RKO (cell line): ENCODE measurements around the gene SLC2A3.
"Not testable (repeated sequence)": the region's sequence is repeated elsewhere in the genome, so short reads cannot be mapped to it uniquely, and the experiment has no call there.

Experiments used
- DNase-seq: peaks from one replicate; pipeline ENCODE4 v3.0.0-alpha.2; 2016; ENCODE audit warnings: low spot score

Gene SLC2A3

GRCh38 chr12:7951671-7952070 lies 15.7 kb upstream of the SLC2A3 start:
- DNase-seq = no peak

- not testable (repeated sequence) for DNase-seq
Observed at GRCh38 chr12:7950230-7950943, 14.4 kb upstream of the SLC2A3 start.

- DNase-seq = no peak
Observed at GRCh38 chr12:7948589-7949260, 12.7 kb upstream of the SLC2A3 start.

- DNase-seq = no peak
Observed at GRCh38 chr12:7947011-7947410, 11.0 kb upstream of the SLC2A3 start.

- DNase-seq = not testable (repeated sequence)
Observed at GRCh38 chr12:7944760-7945159, 8.8 kb upstream of the SLC2A3 start.

- DNase-seq = no peak
Observed at GRCh38 chr12:7940906-7941305, 4.9 kb upstream of the SLC2A3 start.

GRCh38 chr12:7937833-7938506 lies 2.0 kb upstream of the SLC2A3 start:
- peak; percentile 34 for DNase-seq

GRCh38 chr12:7934889-7935492 lies 996 bp downstream of the SLC2A3 start:
- no peak for DNase-seq

- DNase-seq = no peak
Observed at GRCh38 chr12:7934091-7934888, 1.7 kb downstream of the SLC2A3 start.

- peak; percentile 96 for DNase-seq
Observed at GRCh38 chr12:7933255-7933726, 2.7 kb downstream of the SLC2A3 start.

- DNase-seq = not testable (repeated sequence)
Observed at GRCh38 chr12:7932599-7933240, 3.3 kb downstream of the SLC2A3 start.

GRCh38 chr12:7929083-7929792 lies 6.7 kb downstream of the SLC2A3 start:
- DNase-seq = no peak

- no peak for DNase-seq
Observed at GRCh38 chr12:7927470-7927869, 8.5 kb downstream of the SLC2A3 start.

GRCh38 chr12:7926068-7926666 lies 9.8 kb downstream of the SLC2A3 start:
- DNase-seq = not testable (repeated sequence)

- no peak for DNase-seq
Observed at GRCh38 chr12:7923241-7924236, 12.4 kb downstream of the SLC2A3 start.

- DNase-seq = not testable (repeated sequence)
Observed at GRCh38 chr12:7921181-7921580, 14.8 kb downstream of the SLC2A3 start.

GRCh38 chr12:7918268-7918590 lies 17.8 kb downstream of the SLC2A3 start:
- not testable (repeated sequence) for DNase-seq

GRCh38 chr12:7917392-7918267 lies 18.4 kb downstream of the SLC2A3 start:
- DNase-seq = no peak
